ENCODE results near the gene RHCG.

GRCh38 chr15:89477411-89478242 is 18.8 kb downstream of the RHCG start:
- TF ChIP-seq EZH2phosphoT487 (IDR thresholded peaks at IDR 0.05; ENCODE audit: insufficient read depth, low read depth): no peak
- TF ChIP-seq EZH2 (IDR thresholded peaks at IDR 0.05; ENCODE audit: insufficient read depth, poor library complexity, severe bottlenecking): no peak
